Skeletal muscle tissue (tissue), 5 donors: ENCODE measurements around the gene CDX2. TPM values are rescaled to one million over a fixed set of nuclear protein-coding genes. Genes with fewer than 3 reads are reported as not detected.

Source experiments
- H3K27ac ChIP-seq: one replicate; pipeline ENCODE4 v1.7.0; 2013; ENCODE audit warnings: mild to moderate bottlenecking, low read depth, low read length, inconsistent platforms
- H3K27me3 ChIP-seq, 3 donors: one replicate each; pipeline ENCODE4 v1.7.0; 2013; ENCODE audit warnings: low read length in 3 of 3; ENCODE audit not compliant: control insufficient read depth in 3 of 3, insufficient read depth in 3 of 3
- H3K36me3 ChIP-seq, 3 donors: one replicate each; pipeline ENCODE4 v1.7.0; 2013; ENCODE audit warnings: low read length in 3 of 3; ENCODE audit not compliant: control insufficient read depth in 3 of 3, insufficient read depth in 3 of 3
- H3K4me1 ChIP-seq, 3 donors: one replicate each; pipeline ENCODE4 v1.7.0; 2013; ENCODE audit warnings: low read length in 3 of 3, mild to moderate bottlenecking in 3 of 3; ENCODE audit not compliant: control insufficient read depth in 3 of 3, insufficient read depth in 3 of 3
- H3K4me3 ChIP-seq, 3 donors: one replicate each; pipeline ENCODE4 v1.7.0; 2013; ENCODE audit warnings: low read length in 3 of 3
- H3K9ac ChIP-seq, 3 donors: one replicate each; pipeline ENCODE4 v1.7.0; 2013; ENCODE audit warnings: low read length in 3 of 3, mild to moderate bottlenecking in 3 of 3, moderate library complexity in 2 of 3, low read depth in 1 of 3
- H3K9me3 ChIP-seq, 3 donors: one replicate each; pipeline ENCODE4 v1.7.0; 2013; ENCODE audit warnings: low read length in 3 of 3; ENCODE audit not compliant: control insufficient read depth in 3 of 3
- small RNA-seq: library from RNA; depleted of rRNA; stranded (forward); fragments of <200 nt; gene quantifications from one replicate; pipeline ENCODE3, GENCODE V24; 2014
- total RNA-seq: library from RNA; depleted of rRNA; stranded (reverse); fragments of >200 nt; gene quantifications from one replicate; pipeline ENCODE4 v1.2.3, GENCODE V29; 2014
- donor health status: Osteomylitis.

The CDX2 gene
- total RNA-seq, 1 donor from 2014 or later, result not detected

DNA sequence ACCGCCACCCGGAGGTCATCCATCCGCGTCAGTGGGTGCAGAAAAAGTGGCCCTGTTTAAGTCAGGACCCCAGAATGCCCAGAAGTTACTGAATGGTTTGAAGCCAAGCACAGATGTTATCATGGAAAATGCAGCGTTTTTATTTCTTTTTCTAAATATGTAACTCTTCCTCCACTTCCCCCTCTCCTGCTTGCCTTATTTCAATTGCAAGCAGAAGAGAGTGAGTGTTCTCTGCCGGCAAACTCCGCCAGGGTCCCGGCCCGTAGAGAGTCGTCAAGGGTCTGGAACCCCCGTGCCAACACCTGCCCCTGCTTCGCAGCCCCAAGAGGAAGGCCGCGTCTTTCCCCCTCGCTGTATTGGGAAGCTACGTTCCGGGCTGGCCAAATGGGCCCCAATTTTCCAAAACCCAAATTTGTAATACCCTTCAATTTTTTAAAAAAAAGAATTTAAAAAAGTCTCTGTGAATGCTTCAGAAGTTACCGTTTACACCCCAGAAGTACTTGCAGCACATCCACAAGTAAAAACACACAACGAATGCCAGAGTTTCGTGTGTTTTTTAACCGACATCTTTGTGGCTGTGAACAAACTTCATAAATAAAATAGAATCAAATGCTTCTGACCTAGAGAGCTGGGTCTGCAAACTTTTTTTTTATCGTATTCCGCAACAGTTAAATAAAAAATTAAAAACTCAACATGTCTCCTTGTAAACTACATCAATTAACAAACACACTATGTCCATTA is 50.0 kb downstream of the CDX2 start:
- peaks cover 16 to 40% (median 20%) of the 10 kb centered on the region in 3 donors for H3K4me1 ChIP-seq
- H3K9me3 ChIP-seq, result peaks cover 0 to 2% (median 0%) of the 10 kb centered on the region in 3 donors
- H3K9ac ChIP-seq, result no peak overlapping the region
- H3K27me3 ChIP-seq, result peaks cover 88 to 95% (median 94%) of the 10 kb centered on the region in 3 donors
- H3K36me3 ChIP-seq, result no peaks in the 10 kb centered on the region
- H3K4me3 ChIP-seq, result no peak overlapping the region
- H3K27ac ChIP-seq, result no peak overlapping the region

DNA sequence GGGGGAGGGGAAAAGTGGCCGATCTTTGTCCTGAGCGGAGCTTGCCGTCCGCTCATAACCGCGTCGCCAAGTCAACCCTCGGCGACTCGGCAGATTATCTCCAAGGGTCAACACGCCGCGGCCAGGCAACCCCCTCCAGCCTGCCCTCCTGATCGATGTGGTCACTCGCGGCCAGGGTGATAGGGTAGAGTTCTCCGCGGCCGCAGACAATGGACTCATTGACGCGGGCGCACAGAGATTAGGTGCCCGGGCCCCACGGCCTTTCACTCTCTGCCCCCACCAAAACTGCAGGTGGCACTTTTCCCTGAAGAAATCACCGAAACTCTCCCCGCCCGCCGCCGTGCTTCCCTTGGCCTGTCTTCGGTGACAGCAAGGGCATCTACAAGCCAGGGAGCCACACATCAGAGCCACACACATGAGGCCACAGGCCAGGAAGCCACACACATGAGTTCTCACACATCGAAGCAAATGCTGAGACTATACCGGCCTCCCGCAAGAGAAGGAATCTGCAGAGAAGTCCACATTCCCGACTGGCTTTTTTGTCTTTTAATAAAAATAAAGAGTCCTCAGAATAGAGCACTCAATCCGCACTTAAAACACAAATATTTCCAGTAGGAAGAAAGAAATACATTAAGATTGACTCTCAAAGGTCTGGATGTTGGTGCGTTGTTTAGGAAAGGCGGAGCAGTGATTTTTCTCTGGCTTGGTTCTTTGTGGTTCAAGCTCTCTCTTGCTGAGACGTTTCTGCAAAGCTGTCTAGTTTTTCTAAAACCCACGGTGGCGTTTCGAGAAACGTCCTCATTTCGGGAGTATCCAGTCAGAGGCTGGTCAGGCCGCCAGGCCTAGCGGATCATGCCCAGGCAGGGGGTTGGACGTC is 50.8 kb downstream of the CDX2 start:
- Histone ChIP-seq H3K4me3 (no peak overlapping the region), H3K9me3 (peaks cover 0 to 2% (median 0%) of the 10 kb centered on the region in 3 donors), H3K4me1 (peaks cover 16 to 40% (median 20%) of the 10 kb centered on the region in 3 donors), H3K36me3 (no peaks in the 10 kb centered on the region), H3K27me3 (peaks cover 87 to 94% (median 94%) of the 10 kb centered on the region in 3 donors), H3K9ac (no peak overlapping the region), H3K27ac (no peak overlapping the region)

DNA sequence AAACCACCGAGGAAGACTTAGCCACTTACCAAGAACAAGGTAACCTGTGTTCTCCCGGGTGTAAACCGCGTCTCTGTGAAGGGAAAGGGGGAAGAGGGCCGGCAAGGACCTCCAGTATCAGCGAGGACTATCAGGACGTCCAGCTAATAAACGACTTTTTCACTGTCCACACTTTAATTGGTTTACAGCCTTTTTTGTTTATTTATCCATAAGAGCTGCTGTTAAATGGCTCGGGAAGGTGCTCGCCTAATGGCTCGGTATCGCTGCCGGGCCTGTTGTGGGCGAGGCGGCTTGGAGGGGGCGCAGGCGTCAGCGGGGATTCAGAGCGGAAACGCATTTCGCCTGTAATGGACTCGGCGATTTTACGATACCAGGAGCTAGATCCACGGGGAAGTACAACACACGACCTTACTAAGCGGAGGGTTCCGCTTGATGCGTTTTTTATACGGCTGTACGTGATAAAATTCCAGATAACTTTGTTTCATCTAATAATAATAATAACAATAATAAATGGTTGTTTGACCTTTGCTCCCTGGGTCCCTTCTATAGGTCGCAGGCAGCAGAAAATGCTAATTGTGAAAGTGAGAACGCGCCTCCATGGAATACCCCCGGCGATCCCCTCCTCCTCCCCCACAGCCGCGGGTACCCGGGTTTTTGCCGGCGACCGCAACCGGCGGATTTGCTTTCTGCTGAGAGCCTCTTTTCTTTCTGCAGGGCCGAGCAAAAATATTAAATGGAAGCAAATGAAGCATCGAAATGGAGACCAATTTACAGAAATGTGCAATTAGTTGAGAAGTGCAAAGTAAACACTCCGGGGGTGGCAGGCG is 51.8 kb downstream of the CDX2 start:
- peaks cover 78 to 88% (median 85%) of the 10 kb centered on the region in 3 donors for H3K27me3 ChIP-seq
- H3K4me3 ChIP-seq, result no peak overlapping the region
- no peaks in the 10 kb centered on the region for H3K36me3 ChIP-seq
- H3K9ac ChIP-seq, result no peak overlapping the region
- peaks cover 0 to 2% (median 0%) of the 10 kb centered on the region in 3 donors for H3K9me3 ChIP-seq
- no peak overlapping the region for H3K27ac ChIP-seq
- peaks cover 16 to 31% (median 20%) of the 10 kb centered on the region in 3 donors for H3K4me1 ChIP-seq

DNA sequence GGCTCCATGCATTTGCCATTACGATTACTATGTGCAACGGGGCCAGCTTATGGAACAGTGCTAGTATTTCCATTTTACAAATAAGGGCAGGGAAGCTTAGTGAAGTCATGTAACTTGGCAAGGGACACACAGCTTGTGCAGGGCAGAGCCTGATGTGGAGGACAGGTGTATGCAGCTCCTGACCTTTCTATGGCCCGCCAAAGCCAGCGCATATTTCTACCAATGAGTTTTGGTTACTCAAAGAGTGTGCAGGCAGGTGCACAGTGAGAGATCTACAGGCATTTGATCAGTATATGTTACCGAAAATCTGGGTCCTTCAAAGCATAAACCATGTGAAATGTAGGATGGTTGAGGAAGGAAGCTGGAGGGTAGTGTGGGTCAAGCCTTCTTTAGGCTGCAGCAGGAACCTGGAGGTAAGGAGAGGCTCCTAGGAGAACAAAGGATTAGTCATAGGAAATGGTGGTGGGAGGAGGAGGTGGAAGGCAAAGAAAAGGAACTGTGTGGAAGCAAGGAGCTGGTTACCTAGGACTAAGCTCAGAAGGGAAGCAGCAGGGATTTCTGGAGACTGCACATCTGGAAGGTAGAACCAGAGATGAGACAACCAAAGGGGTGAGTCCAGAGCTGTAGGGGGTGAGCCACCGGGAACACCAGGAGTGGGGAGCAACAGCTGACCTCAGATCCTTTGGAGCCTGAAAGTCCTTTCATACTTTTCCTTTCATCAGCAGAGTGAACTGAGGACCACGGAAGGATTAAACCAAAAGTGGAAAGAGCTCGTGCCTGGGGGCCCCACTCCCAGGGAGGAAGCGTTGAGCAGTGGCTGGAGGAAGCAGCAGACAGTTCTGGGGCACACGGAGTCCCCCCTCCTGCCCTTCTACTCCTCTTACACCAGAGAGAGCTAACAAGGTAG is 53.6 kb downstream of the CDX2 start:
- H3K4me3 ChIP-seq, result no peak overlapping the region
- H3K9me3 ChIP-seq, result peaks cover 0 to 2% (median 0%) of the 10 kb centered on the region in 3 donors
- H3K9ac ChIP-seq, result no peak overlapping the region
- peaks cover 60 to 80% (median 67%) of the 10 kb centered on the region in 3 donors for H3K27me3 ChIP-seq
- H3K27ac ChIP-seq, result no peak overlapping the region
- H3K4me1 ChIP-seq, result peaks cover 7 to 13% (median 11%) of the 10 kb centered on the region in 3 donors
- no peaks in the 10 kb centered on the region for H3K36me3 ChIP-seq

DNA sequence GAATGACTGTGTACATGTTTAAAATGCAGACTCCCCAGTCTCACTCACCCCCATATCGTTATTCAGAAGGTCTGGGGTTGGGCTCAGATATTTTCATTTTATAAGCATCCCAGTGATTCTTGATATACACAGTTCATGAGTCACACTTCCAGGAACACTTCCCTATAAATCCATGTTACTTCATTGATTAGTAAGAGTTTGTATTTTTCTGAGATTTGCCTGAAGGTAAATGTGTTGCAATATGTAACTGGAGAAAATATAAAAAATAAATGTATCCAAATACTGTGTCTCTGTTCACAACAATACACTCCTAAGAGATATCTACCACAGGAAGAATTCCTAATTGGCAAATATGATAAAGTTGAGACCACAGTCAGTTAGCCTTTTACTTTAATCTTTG is 56.0 kb downstream of the CDX2 start:
- Histone ChIP-seq H3K36me3 (no peaks in the 10 kb centered on the region), H3K4me3 (no peak overlapping the region), H3K27me3 (peaks cover 45 to 66% (median 53%) of the 10 kb centered on the region in 3 donors), H3K4me1 (peaks cover 0 to 6% (median 5%) of the 10 kb centered on the region in 3 donors), H3K9ac (no peak overlapping the region), H3K9me3 (peaks cover 0 to 2% (median 0%) of the 10 kb centered on the region in 3 donors), H3K27ac (no peak overlapping the region)

DNA sequence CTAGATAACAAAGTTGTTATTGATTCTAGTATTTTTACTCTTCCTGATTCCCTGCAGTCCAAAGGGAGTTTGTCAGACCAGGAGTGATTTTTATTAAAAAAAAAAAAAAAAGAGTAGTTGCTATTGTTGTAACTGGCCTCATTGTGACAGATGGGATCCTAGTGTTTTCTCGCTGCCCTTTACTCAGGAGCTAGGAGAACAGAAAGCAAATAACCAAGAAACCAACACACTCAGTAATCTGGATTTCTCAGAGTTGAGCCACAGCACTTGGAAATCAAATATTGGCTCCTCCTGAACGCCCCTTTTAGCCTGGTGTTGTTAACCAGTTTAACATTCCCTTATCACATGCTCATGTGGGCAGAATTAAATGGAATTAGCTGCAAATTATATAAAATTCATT is 57.6 kb downstream of the CDX2 start:
- Histone ChIP-seq H3K27ac (no peak overlapping the region), H3K36me3 (no peaks in the 10 kb centered on the region), H3K27me3 (peaks cover 40 to 60% (median 45%) of the 10 kb centered on the region in 3 donors), H3K9ac (no peak overlapping the region), H3K9me3 (peaks cover 0 to 2% (median 0%) of the 10 kb centered on the region in 3 donors), H3K4me3 (no peak overlapping the region), H3K4me1 (no peaks in the 10 kb centered on the region)

Small RNA genes lying within 50 kb of the gene (small RNA-seq; reads per million reads assigned to genes)
- gene ATP5F1EP2 (not detected), gene RN7SL272P (not detected)

Other genes with a start within 250 kb of the CDX2 start
- not detected for gene GSX1, start 176.8 kb downstream of the CDX2 start, total RNA-seq
- gene PDX1, start 49.3 kb downstream of the CDX2 start, total RNA-seq, result not detected
- not detected for gene URAD, start 19.4 kb upstream of the CDX2 start, total RNA-seq
- gene FLT3, start 131.3 kb upstream of the CDX2 start, total RNA-seq, result 0.52 TPM
- gene PAN3, start 169.2 kb upstream of the CDX2 start, total RNA-seq, result 33.9 TPM